Esophagus muscularis mucosa (tissue), 4 donors: ENCODE measurements around the gene PIK3R3.

ENCODE experiments used
- EP300 ChIP-seq: sonication (generic); formaldehyde crosslinking; IDR thresholded peaks from one replicate; pipeline ENCODE4 v1.6.1; 2017; ENCODE audit warnings: antibody characterized with exemption
- POLR2A ChIP-seq: fragments of 450-650 bp; IDR thresholded peaks from one replicate; pipeline ENCODE4 v1.6.1; 2017; ENCODE audit warnings: antibody characterized with exemption, moderate library complexity, mild to moderate bottlenecking, low read depth
- POLR2AphosphoS5 ChIP-seq, 2 donors: sonication (generic); formaldehyde crosslinking; IDR thresholded peaks; one replicate each; pipeline ENCODE4 v1.6.1; 2017; ENCODE audit warnings: antibody characterized with exemption in 2 of 2
- TF ChIP-seq, protein P1 (sequence below), 3 experiments: fragments of 200-600 bp in 2 of 3; fragments of 450-650 bp in 1 of 3; sonication (generic) in 2 of 3; IDR thresholded peaks; one replicate each; pipeline ENCODE4 v1.5.1; 2017 to 2019; ENCODE audit warnings: antibody characterized with exemption in 3 of 3, mild to moderate bottlenecking in 2 of 3, moderate library complexity in 1 of 3

DNA sequence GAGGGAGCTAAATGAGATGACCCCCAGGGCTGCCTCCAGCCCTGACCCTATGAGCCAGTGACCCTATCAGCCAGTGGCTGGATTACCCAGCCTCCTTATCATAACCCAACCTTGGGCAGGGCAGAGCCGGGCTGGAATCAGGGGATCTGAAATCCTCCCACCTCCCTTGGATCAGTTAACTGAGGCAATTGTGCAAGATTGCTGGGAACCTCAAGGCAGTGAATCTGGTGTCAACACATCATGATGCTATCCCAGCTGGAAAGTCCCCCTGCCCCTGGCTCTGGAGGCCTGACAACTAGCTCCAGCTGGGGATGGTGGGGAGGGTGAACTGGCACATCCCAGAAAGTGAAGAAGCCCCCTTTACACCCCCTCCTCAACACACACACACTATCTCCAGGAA lies 36.0 kb upstream of the PIK3R3 start:
- TF ChIP-seq, protein P1, sequence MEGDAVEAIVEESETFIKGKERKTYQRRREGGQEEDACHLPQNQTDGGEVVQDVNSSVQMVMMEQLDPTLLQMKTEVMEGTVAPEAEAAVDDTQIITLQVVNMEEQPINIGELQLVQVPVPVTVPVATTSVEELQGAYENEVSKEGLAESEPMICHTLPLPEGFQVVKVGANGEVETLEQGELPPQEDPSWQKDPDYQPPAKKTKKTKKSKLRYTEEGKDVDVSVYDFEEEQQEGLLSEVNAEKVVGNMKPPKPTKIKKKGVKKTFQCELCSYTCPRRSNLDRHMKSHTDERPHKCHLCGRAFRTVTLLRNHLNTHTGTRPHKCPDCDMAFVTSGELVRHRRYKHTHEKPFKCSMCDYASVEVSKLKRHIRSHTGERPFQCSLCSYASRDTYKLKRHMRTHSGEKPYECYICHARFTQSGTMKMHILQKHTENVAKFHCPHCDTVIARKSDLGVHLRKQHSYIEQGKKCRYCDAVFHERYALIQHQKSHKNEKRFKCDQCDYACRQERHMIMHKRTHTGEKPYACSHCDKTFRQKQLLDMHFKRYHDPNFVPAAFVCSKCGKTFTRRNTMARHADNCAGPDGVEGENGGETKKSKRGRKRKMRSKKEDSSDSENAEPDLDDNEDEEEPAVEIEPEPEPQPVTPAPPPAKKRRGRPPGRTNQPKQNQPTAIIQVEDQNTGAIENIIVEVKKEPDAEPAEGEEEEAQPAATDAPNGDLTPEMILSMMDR (IDR thresholded peaks at IDR 0.05), result no peak
- TF ChIP-seq POLR2AphosphoS5 (IDR thresholded peaks at IDR 0.05) (no peak), POLR2A (no peak), EP300 (no peak)
